ENCODE measurements around the gene CD59.

GRCh38 chr11:33698921-33699320 lies 37.3 kb downstream of the CD59 start:
- TF ChIP-seq, protein P1, sequence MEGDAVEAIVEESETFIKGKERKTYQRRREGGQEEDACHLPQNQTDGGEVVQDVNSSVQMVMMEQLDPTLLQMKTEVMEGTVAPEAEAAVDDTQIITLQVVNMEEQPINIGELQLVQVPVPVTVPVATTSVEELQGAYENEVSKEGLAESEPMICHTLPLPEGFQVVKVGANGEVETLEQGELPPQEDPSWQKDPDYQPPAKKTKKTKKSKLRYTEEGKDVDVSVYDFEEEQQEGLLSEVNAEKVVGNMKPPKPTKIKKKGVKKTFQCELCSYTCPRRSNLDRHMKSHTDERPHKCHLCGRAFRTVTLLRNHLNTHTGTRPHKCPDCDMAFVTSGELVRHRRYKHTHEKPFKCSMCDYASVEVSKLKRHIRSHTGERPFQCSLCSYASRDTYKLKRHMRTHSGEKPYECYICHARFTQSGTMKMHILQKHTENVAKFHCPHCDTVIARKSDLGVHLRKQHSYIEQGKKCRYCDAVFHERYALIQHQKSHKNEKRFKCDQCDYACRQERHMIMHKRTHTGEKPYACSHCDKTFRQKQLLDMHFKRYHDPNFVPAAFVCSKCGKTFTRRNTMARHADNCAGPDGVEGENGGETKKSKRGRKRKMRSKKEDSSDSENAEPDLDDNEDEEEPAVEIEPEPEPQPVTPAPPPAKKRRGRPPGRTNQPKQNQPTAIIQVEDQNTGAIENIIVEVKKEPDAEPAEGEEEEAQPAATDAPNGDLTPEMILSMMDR (conservative IDR thresholded peaks at IDR 0.05; ENCODE audit: low read depth, low read length), result no peak
- no peak for TF ChIP-seq EZH2 (IDR thresholded peaks at IDR 0.05; ENCODE audit: borderline replicate concordance, low read depth, low read length, poor library complexity, severe bottlenecking)
